H1 (cell line): Measurements from ENCODE around the gene SCN10A. TPM values are rescaled to one million over a fixed set of nuclear protein-coding genes. Genes with fewer than 3 reads are reported as not detected.

Experiments used
- CTCF ChIA-PET: fragments of 300-600 bp; sonication (Branson Sonifier 250); formaldehyde crosslinking; loops from one replicate; lab custom pipeline; 2021; ENCODE audit not compliant: partially characterized antibody; lab: Charles Lee
- POLR2A ChIA-PET: fragments of 300-600 bp; sonication (Branson Sonifier 250); formaldehyde crosslinking; loops from one replicate; lab custom pipeline; 2021; ENCODE audit warnings: inconsistent platforms; ENCODE audit not compliant: partially characterized antibody; lab: Charles Lee
- DNase-seq, 2 experiments: peaks; one replicate each; pipeline versions ENCODE4 v3.0.0 to v3.0.0-alpha.2; 2010 to 2022; ENCODE audit warnings: low spot score in 2 of 2, low read depth in 1 of 2, mixed read lengths in 1 of 2
- FAIRE-seq: peaks from 2 replicates; lab custom pipeline; 2011; peaks lifted over from hg19 to GRCh38; lab: Jason Lieb, UNC
- H2AFZ ChIP-seq: 2 replicates; pipeline ENCODE4 v1.8.1; 2012; ENCODE audit warnings: low read length, inconsistent platforms
- H2AK5ac ChIP-seq: 2 replicates; pipeline ENCODE4 v1.6.1; 2013; ENCODE audit warnings: low read depth, low read length
- H2BK120ac ChIP-seq: replicated peaks from 2 replicates; pipeline ENCODE3; 2013; ENCODE audit warnings: low read depth, low read length, inconsistent platforms
- H2BK12ac ChIP-seq: 2 replicates; pipeline ENCODE4 v1.6.1; 2013; ENCODE audit warnings: low read depth, low read length
- H2BK15ac ChIP-seq: 2 replicates; pipeline ENCODE4 v1.6.1; 2013; ENCODE audit warnings: low read length
- H2BK20ac ChIP-seq: 2 replicates; pipeline ENCODE4 v1.6.1; 2013; ENCODE audit warnings: low read length
- H2BK5ac ChIP-seq: 2 replicates; pipeline ENCODE4 v1.6.1; 2013; ENCODE audit warnings: low read depth, low read length
- H3K14ac ChIP-seq: 2 replicates; pipeline ENCODE4 v1.6.1; 2013; ENCODE audit warnings: inconsistent platforms; ENCODE audit not compliant: insufficient read length
- H3K18ac ChIP-seq: 2 replicates; pipeline ENCODE4 v1.6.1; 2013; ENCODE audit warnings: low read length; ENCODE audit errors: extremely low read depth
- H3K23ac ChIP-seq: 2 replicates; pipeline ENCODE4 v1.6.1; 2013; ENCODE audit warnings: inconsistent platforms; ENCODE audit not compliant: insufficient read length
- H3K23me2 ChIP-seq: 2 replicates; pipeline ENCODE4 v1.6.1; 2013; ENCODE audit warnings: low read depth, low read length
- H3K27ac ChIP-seq: 2 replicates; pipeline ENCODE4 v1.6.1; 2011; ENCODE audit warnings: low read depth, low read length, inconsistent platforms
- H3K27me3 ChIP-seq, 4 experiments: replicated peaks in 1 of 4; 1 replicate in 1 of 4; 2 replicates in 3 of 4; pipeline versions ENCODE4 v1.6.1 to v1.8.1; 2011 to 2013; ENCODE audit warnings: low read length in 3 of 4, mild to moderate bottlenecking in 3 of 4, inconsistent platforms in 2 of 4, mixed read lengths in 2 of 4, moderate library complexity in 1 of 4; ENCODE audit not compliant: control insufficient read depth in 3 of 4, insufficient read depth in 3 of 4; ENCODE audit errors: extremely low read depth in 1 of 4
- H3K36me3 ChIP-seq, 4 experiments: 2 replicates each; pipeline versions ENCODE4 v1.6.1 to v1.8.1; 2011 to 2013; ENCODE audit warnings: mild to moderate bottlenecking in 4 of 4, low read length in 3 of 4, moderate library complexity in 2 of 4, control low read depth in 1 of 4, inconsistent platforms in 1 of 4; ENCODE audit not compliant: insufficient read depth in 4 of 4, control insufficient read depth in 2 of 4
- H3K4ac ChIP-seq: replicated peaks from 2 replicates; pipeline ENCODE3; 2013; ENCODE audit warnings: low read length, low read depth, mixed read lengths, inconsistent platforms; ENCODE audit not compliant: insufficient read length
- H3K4me1 ChIP-seq, 4 experiments: replicated peaks in 1 of 4; 1 replicate in 1 of 4; 2 replicates in 3 of 4; pipeline versions ENCODE4 v1.6.1 to v1.8.1; 2011 to 2013; ENCODE audit warnings: low read length in 3 of 4, inconsistent platforms in 2 of 4, mixed read lengths in 1 of 4; ENCODE audit not compliant: insufficient read depth in 4 of 4, control insufficient read depth in 3 of 4
- H3K4me2 ChIP-seq, 2 experiments: 2 replicates each; pipeline versions ENCODE4 v1.6.1 to v1.8.1; 2011 to 2013; ENCODE audit warnings: low read depth in 2 of 2, low read length in 2 of 2, control low read depth in 1 of 2, inconsistent platforms in 1 of 2, mild to moderate bottlenecking in 1 of 2; ENCODE audit not compliant: insufficient read depth in 1 of 2
- H3K4me3 ChIP-seq, 4 experiments: fragments of 200-600, 300-600 bp in 1 of 4; sonication (generic), shearing (Covaris generic), sonication (Bioruptor Twin) in 1 of 4; 2 replicates each; pipeline versions ENCODE4 v1.5.1 to v1.8.1; 2011 to 2016; ENCODE audit warnings: low read length in 4 of 4, low read depth in 3 of 4, control low read depth in 2 of 4, inconsistent platforms in 2 of 4, mild to moderate bottlenecking in 2 of 4, mixed read lengths in 1 of 4, moderate library complexity in 1 of 4; ENCODE audit not compliant: insufficient read depth in 2 of 4; ENCODE audit errors: extremely low read depth in 1 of 4
- H3K56ac ChIP-seq: replicated peaks from 2 replicates; pipeline ENCODE3; 2013; ENCODE audit warnings: low read depth, mild to moderate bottlenecking, mixed read lengths, low read length, inconsistent platforms; ENCODE audit not compliant: insufficient read length
- H3K79me1 ChIP-seq: 2 replicates; pipeline ENCODE4 v1.6.1; 2013; ENCODE audit warnings: low read depth, low read length, control low read depth
- H3K79me2 ChIP-seq, 2 experiments: 2 replicates each; pipeline versions ENCODE4 v1.6.1 to v1.8.1; 2012 to 2013; ENCODE audit warnings: low read length in 2 of 2, mild to moderate bottlenecking in 2 of 2, inconsistent platforms in 1 of 2; ENCODE audit not compliant: insufficient read depth in 2 of 2, control insufficient read depth in 1 of 2
- H3K9ac ChIP-seq, 4 experiments: replicated peaks in 1 of 4; 1 replicate in 1 of 4; 2 replicates in 3 of 4; pipeline versions ENCODE4 v1.6.1 to v1.8.1; 2011 to 2013; ENCODE audit warnings: low read depth in 3 of 4, low read length in 3 of 4, control low read depth in 2 of 4, mild to moderate bottlenecking in 2 of 4, moderate library complexity in 2 of 4, inconsistent platforms in 1 of 4; ENCODE audit errors: extremely low read depth in 1 of 4
- H3K9me3 ChIP-seq, 2 experiments: 2 replicates each; pipeline versions ENCODE4 v1.6.1 to v1.8.1; 2012 to 2013; ENCODE audit warnings: mild to moderate bottlenecking in 2 of 2, moderate library complexity in 2 of 2, control low read depth in 1 of 2, inconsistent platforms in 1 of 2, low read depth in 1 of 2, low read length in 1 of 2, mixed read lengths in 1 of 2; ENCODE audit not compliant: insufficient read depth in 2 of 2
- H4K20me1 ChIP-seq, 2 experiments: replicated peaks in 1 of 2; 2 replicates each; pipeline versions ENCODE3 to v1.8.1; 2011 to 2013; ENCODE audit warnings: inconsistent platforms in 2 of 2, low read length in 2 of 2, mild to moderate bottlenecking in 1 of 2; ENCODE audit not compliant: insufficient read depth in 2 of 2, control insufficient read depth in 1 of 2
- H4K5ac ChIP-seq: 2 replicates; pipeline ENCODE4 v1.6.1; 2013; ENCODE audit warnings: low read length, low read depth, mixed read lengths, inconsistent platforms; ENCODE audit not compliant: insufficient read length
- H4K8ac ChIP-seq: 2 replicates; pipeline ENCODE4 v1.8.0; 2013; ENCODE audit warnings: mild to moderate bottlenecking, moderate library complexity, low read length, inconsistent platforms; ENCODE audit not compliant: insufficient read depth; ENCODE audit errors: extremely low read depth
- H4K91ac ChIP-seq: replicated peaks from 2 replicates; pipeline ENCODE3; 2013; ENCODE audit warnings: low read length, mixed read lengths, inconsistent platforms; ENCODE audit not compliant: insufficient read length
- ASH2L ChIP-seq: fragments of 200-600, 300-600 bp; sonication (generic); IDR thresholded peaks from one replicate; pipeline ENCODE4 v1.7.1; 2017; ENCODE audit warnings: low read length
- BCL11A ChIP-seq, 2 experiments: IDR thresholded peaks; one replicate each; pipeline ENCODE4 v1.6.1; 2011; ENCODE audit warnings: low read depth in 2 of 2, low read length in 2 of 2, mild to moderate bottlenecking in 2 of 2
- CEBPB ChIP-seq: IDR thresholded peaks from 2 replicates; pipeline ENCODE4 v1.6.1; 2012; ENCODE audit warnings: low read depth, low read length
- CHD1 ChIP-seq: IDR thresholded peaks from 2 replicates; pipeline ENCODE4 v1.6.1; 2012; ENCODE audit warnings: low read depth, low read length, improper control_type of control experiment
- EGR1 ChIP-seq: IDR thresholded peaks from 2 replicates; pipeline ENCODE4 v1.6.1; 2011; ENCODE audit warnings: low read depth, low read length, borderline replicate concordance
- EP300 ChIP-seq, 2 experiments: IDR thresholded peaks; 1 replicate in 1 of 2; 2 replicates in 1 of 2; pipeline ENCODE4 v1.6.1; 2011 to 2012; ENCODE audit warnings: low read depth in 2 of 2, low read length in 2 of 2, mild to moderate bottlenecking in 2 of 2, borderline replicate concordance in 1 of 2, inconsistent platforms in 1 of 2, moderate library complexity in 1 of 2
- HDAC6 ChIP-seq: IDR thresholded peaks from one replicate; pipeline ENCODE4 v1.7.1; 2012; ENCODE audit warnings: low read depth, mild to moderate bottlenecking, inconsistent platforms, low read length, moderate library complexity
- PHF8 ChIP-seq: fragments of 200-600 bp; sonication (generic); conservative IDR thresholded peaks from 2 replicates; pipeline ENCODE4 v1.7.1; 2012; ENCODE audit warnings: low read depth, mild to moderate bottlenecking, inconsistent platforms, low read length, moderate library complexity
- POLR2A ChIP-seq, 2 experiments: IDR thresholded peaks; 1 replicate in 1 of 2; 2 replicates in 1 of 2; pipeline ENCODE4 v1.6.1; 2011; ENCODE audit warnings: low read depth in 2 of 2, low read length in 2 of 2, mild to moderate bottlenecking in 2 of 2; ENCODE audit errors: control extremely low read depth in 1 of 2
- POU5F1 ChIP-seq: IDR thresholded peaks from 2 replicates; pipeline ENCODE4 v1.6.1; 2011; ENCODE audit warnings: low read depth, mild to moderate bottlenecking, low read length, moderate library complexity
- SIX5 ChIP-seq: IDR thresholded peaks from 2 replicates; pipeline ENCODE4 v1.6.1; 2011; ENCODE audit warnings: mild to moderate bottlenecking, low read depth, low read length
- SP4 ChIP-seq: IDR thresholded peaks from 2 replicates; pipeline ENCODE4 v1.6.1; 2012; ENCODE audit warnings: low read length, inconsistent platforms
- SRF ChIP-seq: IDR thresholded peaks from 2 replicates; pipeline ENCODE4 v1.6.1; 2011; ENCODE audit warnings: mild to moderate bottlenecking, low read depth, low read length, moderate library complexity
- WGBS, 2 experiments: shearing (Covaris generic) in 1 of 2; methylation state at CpG; one replicate each; pipeline versions ENCODE4 v1.1.6 to v1.1.7; 2013 to 2015; ENCODE audit warnings: low lambda C conversion rate in 2 of 2, mixed read lengths in 2 of 2, inconsistent platforms in 1 of 2, low coverage in 1 of 2, missing lambda C conversion rate in 1 of 2; ENCODE audit not compliant: insufficient replicate concordance in 2 of 2, insufficient coverage in 1 of 2, insufficient read length in 1 of 2; ENCODE audit errors: extremely low coverage in 1 of 2, missing lambda C conversion rate in 1 of 2; 5-methylcytosine and 5-hydroxymethylcytosine counted together
- polyA plus RNA-seq, 7 experiments: library from polyadenylated mRNA; depleted of rRNA in 3 of 7; stranded (reverse) in 5 of 7; unstranded in 2 of 7; fragments of >200 nt in 5 of 7; fragments of 200-250 nt in 2 of 7; gene quantifications; 1 replicate in 5 of 7; 2 replicates in 1 of 7; 4 replicates in 1 of 7; pipeline versions ENCODE4 v1.2.1 to v1.2.3, GENCODE V29; 2011 to 2013; ENCODE audit warnings: missing spikeins in 2 of 7, mixed read lengths in 2 of 7
- total RNA-seq: library from RNA; stranded (reverse); fragmentation: NEBNext Ultra II Directional; extraction: Animal tissue kit (Norgen Biotek cat#: 25700); gene quantifications from 2 replicates; pipeline ENCODE4 v1.2.1, GENCODE V29; 2021
- TF ChIP-seq, protein P1 (sequence below): IDR thresholded peaks from 2 replicates; pipeline ENCODE4 v1.6.1; 2012; ENCODE audit warnings: inconsistent platforms

Gene SCN10A
- total and polyA plus RNA-seq, 2 of the 8 experiments (the other 6 are each of a cell fraction or from before 2014, with no cell fraction given) = not detected

DNA sequence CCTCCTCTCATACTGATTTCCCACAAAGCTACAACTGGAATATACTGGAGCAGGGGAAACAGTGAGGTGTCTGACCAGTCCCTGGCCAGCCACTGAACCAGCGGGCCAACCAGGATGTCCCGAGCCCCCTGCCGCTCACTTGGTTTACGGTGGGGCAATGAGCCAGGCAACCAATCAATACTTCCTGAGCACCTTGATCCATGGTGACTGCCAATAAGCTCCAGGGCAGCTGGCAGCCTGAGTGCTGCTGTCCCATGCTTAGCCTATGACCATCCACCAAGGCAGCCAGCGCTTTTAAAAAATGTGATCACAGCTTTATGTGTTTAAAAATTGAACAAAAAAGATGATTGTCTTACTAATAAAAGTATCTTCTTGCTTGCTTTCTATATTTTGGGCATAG lies 4.2 kb downstream of the SCN10A start:
- Histone ChIP-seq H2BK15ac (no peak overlapping the region), H3K23ac (no peak overlapping the region), H2AFZ (no peak overlapping the region), H3K36me3 (no peaks in the 10 kb centered on the region), H3K27me3 (no peaks in the 10 kb centered on the region), H3K9me3 (no peaks in the 10 kb centered on the region), H2AK5ac (no peak overlapping the region), H3K79me2 (no peaks in the 10 kb centered on the region), H4K91ac (no peak overlapping the region), H4K8ac (no peak overlapping the region), H2BK5ac (no peak overlapping the region), H2BK120ac (no peak overlapping the region), H3K18ac (no peak overlapping the region), H3K9ac (no peak overlapping the region), H3K23me2 (no peaks in the 10 kb centered on the region), H4K5ac (no peak overlapping the region), H3K4me3 (no peak overlapping the region), H2BK12ac (no peak overlapping the region), H3K4me1 (no peaks in the 10 kb centered on the region), H3K14ac (no peak overlapping the region), H3K56ac (no peak overlapping the region), H3K79me1 (no peaks in the 10 kb centered on the region; the same call in 1 of the 2 replicates), H3K4me2 (no peak overlapping the region), H3K4ac (no peak overlapping the region), H2BK20ac (no peak overlapping the region), H4K20me1 (no peaks in the 10 kb centered on the region), H3K27ac (no peak overlapping the region)
- POLR2A ChIA-PET = no interaction called here
- TF ChIP-seq CEBPB = no peak
- no peak for TF ChIP-seq CHD1
- no peak for TF ChIP-seq HDAC6
- no peak for TF ChIP-seq EP300 (IDR thresholded peaks at IDR 0.05; ENCODE audit: borderline replicate concordance in 1 of 2, low read depth in 2 of 2, low read length in 2 of 2)
- TF ChIP-seq, protein P1, sequence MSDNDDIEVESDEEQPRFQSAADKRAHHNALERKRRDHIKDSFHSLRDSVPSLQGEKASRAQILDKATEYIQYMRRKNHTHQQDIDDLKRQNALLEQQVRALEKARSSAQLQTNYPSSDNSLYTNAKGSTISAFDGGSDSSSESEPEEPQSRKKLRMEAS = no peak
- TF ChIP-seq BCL11A (IDR thresholded peaks at IDR 0.05; ENCODE audit: low read depth in 2 of 2, low read length in 2 of 2) = no peak
- TF ChIP-seq SIX5 = no peak
- no peak for TF ChIP-seq POU5F1
- no peak for TF ChIP-seq SP4
- TF ChIP-seq ASH2L = no peak
- TF ChIP-seq SRF = no peak
- TF ChIP-seq POLR2A (IDR thresholded peaks at IDR 0.05; ENCODE audit: control extremely low read depth in 1 of 2, low read depth in 2 of 2, low read length in 2 of 2) = no peak
- TF ChIP-seq EGR1 = no peak
- TF ChIP-seq PHF8 = no peak
- 87% methylated on average over 5 of the region's 5 CpGs; no CpG with 5 or more reads in 1 of the 2 experiments for WGBS, 2 experiments
- CTCF ChIA-PET = interaction anchor here (1.0 kb wide), 1 partner anchor 149 kb away, joined by 3 read pairs; no protein-coding TSS in a partner anchor
- no peak for FAIRE-seq
- DNase-seq = no peak
